ENCODE results near the gene HYLS1. TPM values are rescaled to one million over a fixed set of nuclear protein-coding genes. Genes with fewer than 3 reads are reported as not detected.

HYLS1 gene
- total RNA-seq, 1 donor from 2014 or later: 12.5 TPM

DNA sequence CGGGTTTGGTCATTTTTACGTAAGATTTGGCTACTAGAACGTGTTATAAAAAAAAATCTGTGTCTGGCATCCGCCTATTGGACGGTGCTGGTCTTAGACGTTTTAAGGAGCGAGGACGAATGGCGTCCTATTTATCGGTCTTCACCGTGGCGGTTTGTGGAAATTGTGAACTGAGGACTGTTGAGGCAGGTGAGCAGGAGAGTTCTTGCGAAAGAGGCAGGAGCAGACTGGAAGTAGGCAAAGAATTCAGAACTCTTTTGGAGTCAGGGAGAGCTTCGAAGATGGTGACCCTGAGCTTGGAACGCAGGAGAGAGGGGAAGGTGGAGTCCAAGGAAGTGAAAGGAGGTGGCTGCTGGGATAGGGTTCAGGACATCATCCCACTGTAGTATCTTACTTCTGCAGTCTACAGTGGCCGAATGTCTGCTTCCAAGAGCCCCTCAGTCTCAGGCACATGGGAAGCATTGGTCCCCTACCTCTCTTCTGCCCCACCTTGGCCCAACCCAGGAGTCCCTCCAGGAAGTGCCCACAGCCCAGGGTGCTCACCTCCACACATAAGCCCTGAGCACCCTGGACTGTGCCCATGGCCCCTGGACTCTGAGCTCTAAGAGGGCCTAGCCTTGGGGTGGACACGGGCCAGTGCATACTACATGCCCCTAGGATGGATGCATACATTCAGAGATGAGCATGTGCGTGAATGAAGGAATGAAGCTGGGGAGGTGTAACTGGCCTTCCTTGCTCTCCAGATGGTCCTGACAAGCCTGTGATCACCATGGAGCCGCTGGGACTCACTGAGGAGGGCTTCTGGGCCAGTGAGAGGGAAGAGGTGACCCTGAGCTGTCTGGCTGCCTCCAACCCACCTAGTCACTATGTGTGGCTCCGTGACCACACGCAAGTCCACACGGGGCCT, 62.1 kb downstream of the HYLS1 start:
- no peaks in the 10 kb centered on the region for H3K9me3 Mint-ChIP-seq
- H3K4me1 Mint-ChIP-seq (ENCODE audit: low read depth): no peaks in the 10 kb centered on the region
- no peak overlapping the region for H3K4me3 Mint-ChIP-seq (ENCODE audit: low read depth)
- DNase-seq (ENCODE audit: low spot score): no peak
- H3K27me3 Mint-ChIP-seq (ENCODE audit: low read depth): no peaks in the 10 kb centered on the region
- intact Hi-C loops (cut with micrococcal nuclease): no loop called here
- no peaks in the 10 kb centered on the region for H3K36me3 Mint-ChIP-seq (ENCODE audit: low read depth)
- no peak overlapping the region for H3K27ac Mint-ChIP-seq

DNA sequence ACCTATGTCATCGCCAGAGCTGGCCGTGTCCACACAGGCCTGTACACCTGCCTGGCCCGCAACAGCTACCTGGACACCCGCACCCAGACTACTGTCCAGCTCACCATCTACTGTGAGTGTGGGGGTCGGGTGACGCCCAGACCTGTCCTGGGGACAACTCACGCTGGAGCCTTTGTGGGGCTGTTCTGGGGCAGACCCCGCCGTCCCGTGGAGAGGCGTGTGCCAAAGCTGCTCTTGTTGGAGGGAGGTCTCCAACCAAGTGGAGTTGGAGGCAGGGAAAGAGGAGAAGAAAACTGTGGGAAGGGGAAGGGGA, 62.7 kb downstream of the HYLS1 start:
- Mint-ChIP-seq H3K36me3 (ENCODE audit: low read depth) (no peaks in the 10 kb centered on the region), H3K27ac (no peak overlapping the region), H3K4me1 (ENCODE audit: low read depth) (no peaks in the 10 kb centered on the region), H3K4me3 (ENCODE audit: low read depth) (no peak overlapping the region), H3K9me3 (no peaks in the 10 kb centered on the region), H3K27me3 (ENCODE audit: low read depth) (no peaks in the 10 kb centered on the region)
- intact Hi-C loops (cut with micrococcal nuclease): no loop called here
- DNase-seq (ENCODE audit: low spot score): no peak

Other genes starting within 250 kb of the HYLS1 start
- not detected in 2 replicates for gene ACRV1, start 206.8 kb upstream of the HYLS1 start, total RNA-seq
- gene PATE1, start 141.4 kb upstream of the HYLS1 start, total RNA-seq: not detected in 2 replicates
- gene PATE2, start 108.8 kb upstream of the HYLS1 start, total RNA-seq: not detected in 2 replicates
- gene PATE3, start 99.5 kb upstream of the HYLS1 start, total RNA-seq: not detected in 2 replicates
- gene PATE4, start 54.4 kb upstream of the HYLS1 start, total RNA-seq: not detected in 2 replicates
- gene PUS3, start 15.5 kb downstream of the HYLS1 start, total RNA-seq: 16.0 and 17.0 TPM in 2 replicates
- not detected in 2 replicates for gene DDX25, start 16.8 kb downstream of the HYLS1 start, total RNA-seq
- gene VSIG10L2, start 58.4 kb downstream of the HYLS1 start, total RNA-seq: not detected in 2 replicates
- 3.2 and 3.5 TPM in 2 replicates for gene CDON, start 175.2 kb downstream of the HYLS1 start, total RNA-seq